H1 (cell line): Measurements from ENCODE around the gene PPIF. TPM values are rescaled to one million over a fixed set of nuclear protein-coding genes. Genes with fewer than 3 reads are reported as not detected.

Experiments
- HDAC6 ChIP-seq: IDR thresholded peaks from one replicate; pipeline ENCODE4 v1.7.1; 2012; ENCODE audit warnings: low read depth, mild to moderate bottlenecking, inconsistent platforms, low read length, moderate library complexity
- SP4 ChIP-seq: IDR thresholded peaks from 2 replicates; pipeline ENCODE4 v1.6.1; 2012; ENCODE audit warnings: low read length, inconsistent platforms
- TAF1 ChIP-seq: IDR thresholded peaks from 2 replicates; pipeline ENCODE4 v1.6.1; 2011; ENCODE audit warnings: mild to moderate bottlenecking, low read depth, low read length
- YY1 ChIP-seq: IDR thresholded peaks from 2 replicates; pipeline ENCODE4 v1.6.1; 2011; ENCODE audit warnings: low read depth, mild to moderate bottlenecking, low read length
- polyA plus RNA-seq, 7 experiments: library from polyadenylated mRNA; depleted of rRNA in 3 of 7; stranded (reverse) in 5 of 7; unstranded in 2 of 7; fragments of >200 nt in 5 of 7; fragments of 200-250 nt in 2 of 7; gene quantifications; 1 replicate in 5 of 7; 2 replicates in 1 of 7; 4 replicates in 1 of 7; pipeline versions ENCODE4 v1.2.1 to v1.2.3, GENCODE V29; 2011 to 2013; ENCODE audit warnings: missing spikeins in 2 of 7, mixed read lengths in 2 of 7
- total RNA-seq: library from RNA; stranded (reverse); fragmentation: NEBNext Ultra II Directional; extraction: Animal tissue kit (Norgen Biotek cat#: 25700); gene quantifications from 2 replicates; pipeline ENCODE4 v1.2.1, GENCODE V29; 2021

The PPIF gene
- total and polyA plus RNA-seq, 2 of the 8 experiments (the other 6 are each of a cell fraction or from before 2014, with no cell fraction given): 70.2 to 77.6 TPM

DNA sequence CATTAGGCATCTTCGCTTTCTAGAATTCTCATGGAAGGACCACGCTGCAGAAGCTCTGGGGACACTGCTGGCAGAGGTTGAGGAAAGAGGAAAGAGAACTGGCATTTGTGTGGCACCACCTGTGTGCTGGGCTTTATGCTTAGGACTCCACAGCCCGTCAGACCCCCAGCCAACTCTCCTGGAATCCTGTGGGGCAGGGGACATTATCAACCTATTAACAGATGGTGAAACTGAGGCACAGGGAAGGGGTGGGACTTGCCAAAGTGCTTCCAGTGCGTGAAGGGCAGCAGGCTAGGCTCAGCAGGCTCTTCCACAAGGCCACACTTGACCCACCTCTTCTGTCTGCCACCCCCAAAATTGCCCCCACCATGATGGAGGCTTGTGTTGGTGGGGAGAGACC is 51.4 kb downstream of the PPIF start (continued):
- no peak for TF ChIP-seq YY1
- no peak for TF ChIP-seq SP4
- TF ChIP-seq TAF1: no peak
- TF ChIP-seq HDAC6: no peak
